Mesodermal cell (in vitro differentiated cells): ENCODE measurements around the gene ARHGAP32.

Experiments used
- H3K27ac ChIP-seq: 2 replicates; pipeline ENCODE4 v1.7.0; 2013; ENCODE audit warnings: mild to moderate bottlenecking, low read depth, low read length, moderate library complexity; ENCODE audit not compliant: severe bottlenecking
- H3K36me3 ChIP-seq: 2 replicates; pipeline ENCODE4 v1.7.1; 2013; ENCODE audit warnings: mild to moderate bottlenecking, low read length, moderate library complexity; ENCODE audit not compliant: control insufficient read depth, insufficient read depth
- H3K4me1 ChIP-seq: one replicate; pipeline ENCODE4 v1.7.1; 2013; ENCODE audit warnings: mild to moderate bottlenecking, low read length; ENCODE audit not compliant: insufficient read depth, control insufficient read depth, poor library complexity, severe bottlenecking
- H3K4me3 ChIP-seq: 2 replicates; pipeline ENCODE4 v1.7.0; 2013; ENCODE audit warnings: low read length, control low read depth, mild to moderate bottlenecking; ENCODE audit not compliant: insufficient read depth, poor library complexity, severe bottlenecking; ENCODE audit errors: extremely low read depth
- H3K9me3 ChIP-seq: 2 replicates; pipeline ENCODE4 v1.7.1; 2013; ENCODE audit warnings: mild to moderate bottlenecking, low read length, moderate library complexity; ENCODE audit not compliant: control insufficient read depth
- WGBS, 2 experiments: methylation state at CpG; one replicate each; pipeline ENCODE4 v1.1.5; 2013; ENCODE audit warnings: missing lambda C conversion rate in 2 of 2; ENCODE audit not compliant: insufficient coverage in 2 of 2; 5-methylcytosine and 5-hydroxymethylcytosine counted together

Gene ARHGAP32

DNA sequence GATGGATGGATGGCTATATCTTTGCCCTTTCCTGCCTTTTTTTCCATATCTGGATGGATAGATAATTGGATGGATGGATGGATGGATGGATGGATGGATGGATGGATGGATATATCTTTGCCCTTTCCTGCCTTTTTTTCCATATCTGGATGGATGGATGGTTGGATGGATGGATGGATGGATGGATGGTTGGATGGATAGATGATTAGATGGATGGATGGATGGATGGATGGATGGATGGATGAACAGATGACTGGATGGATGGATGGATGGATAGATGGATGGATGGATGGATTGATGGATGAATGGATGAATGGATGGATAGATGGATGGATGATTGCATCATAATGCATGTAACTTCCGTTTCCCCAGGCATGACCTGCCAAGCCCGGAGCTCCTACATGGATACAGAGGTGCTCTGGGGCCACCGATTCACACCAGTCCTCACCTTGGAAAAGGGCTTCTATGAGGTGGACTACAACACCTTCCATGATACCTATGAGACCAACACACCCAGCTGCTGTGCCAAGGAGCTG lies 276.0 kb downstream of the ARHGAP32 start:
- Histone ChIP-seq H3K36me3 (no peaks in the 10 kb centered on the region), H3K9me3 (no peaks in the 10 kb centered on the region), H3K4me3 (no peak overlapping the region), H3K4me1 (no peaks in the 10 kb centered on the region), H3K27ac (no peak overlapping the region)
- no CpG with 5 or more reads among the region's 3 CpGs for WGBS, 2 experiments

DNA sequence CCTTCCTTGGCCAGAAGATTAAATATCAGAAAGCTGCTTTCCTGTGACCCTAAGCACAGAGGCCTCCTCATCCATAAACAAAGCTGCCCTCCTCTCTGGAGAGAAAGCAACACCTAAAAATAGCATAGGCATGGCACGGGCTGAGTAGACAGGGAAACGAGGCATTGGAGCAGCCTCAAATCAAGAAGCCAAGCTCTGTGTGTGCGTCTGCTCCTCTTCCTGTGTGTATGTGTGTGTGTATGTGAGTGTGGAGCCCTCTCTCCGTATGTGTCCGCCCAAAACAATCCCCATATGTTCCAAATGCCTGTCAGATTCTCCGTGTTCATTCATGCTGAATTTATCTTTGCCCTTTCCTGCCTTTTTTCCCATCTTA lies 277.0 kb downstream of the ARHGAP32 start:
- Histone ChIP-seq H3K36me3 (no peaks in the 10 kb centered on the region), H3K4me1 (no peaks in the 10 kb centered on the region), H3K9me3 (no peaks in the 10 kb centered on the region), H3K27ac (no peak overlapping the region), H3K4me3 (no peak overlapping the region)
- WGBS, 2 experiments = 88 to 100% methylated on average over 1 to 5 of the region's 6 CpGs
